SJCRH30 (cell line): ENCODE measurements around the gene NDUFV3. TPM values are rescaled to one million over a fixed set of nuclear protein-coding genes. Genes with fewer than 3 reads are reported as not detected.
A peak's percentile ranks its signal among the peaks of the same experiment; 100 is the strongest.
"Not testable (repeated sequence)": the region's sequence is repeated elsewhere in the genome, so short reads cannot be mapped to it uniquely, and the experiment has no call there.

ENCODE experiments used
- DNase-seq, 2 experiments: peaks; one replicate each; pipeline ENCODE4 v3.0.0-alpha.2; 2015 to 2020
- H3K27ac ChIP-seq: fragments of 250-450 bp; sonication (Bioruptor Pico); 2 replicates; pipeline ENCODE4 v1.5.1; 2020; ENCODE audit warnings: mild to moderate bottlenecking, moderate library complexity
- H3K27me3 ChIP-seq: fragments of 250-450 bp; sonication (Bioruptor Pico); 2 replicates; pipeline ENCODE4 v1.5.1; 2020; ENCODE audit warnings: mild to moderate bottlenecking, moderate library complexity
- H3K36me3 ChIP-seq: fragments of 250-450 bp; sonication (Bioruptor Pico); 2 replicates; pipeline ENCODE4 v1.5.1; 2020; ENCODE audit warnings: mild to moderate bottlenecking, moderate library complexity
- H3K4me1 ChIP-seq: fragments of 250-450 bp; sonication (Bioruptor Pico); 2 replicates; pipeline ENCODE4 v1.5.1; 2020; ENCODE audit warnings: mild to moderate bottlenecking, moderate library complexity
- H3K4me3 ChIP-seq: fragments of 250-450 bp; sonication (Bioruptor Pico); 2 replicates; pipeline ENCODE4 v1.5.1; 2020; ENCODE audit warnings: mild to moderate bottlenecking, moderate library complexity
- H3K9me3 ChIP-seq: fragments of 250-450 bp; sonication (Bioruptor Pico); replicated peaks from 2 replicates; pipeline ENCODE4 v1.5.1; 2020; ENCODE audit warnings: mild to moderate bottlenecking, moderate library complexity
- total RNA-seq: library from RNA; depleted of rRNA; stranded (reverse); fragments of >200 nt; shearing (Covaris generic); gene quantifications from 2 replicates; pipeline ENCODE4 v1.2.3, GENCODE V29; 2014

NDUFV3 gene
- total RNA-seq, 1 experiment from 2014 or later = 27.8 TPM

DNA sequence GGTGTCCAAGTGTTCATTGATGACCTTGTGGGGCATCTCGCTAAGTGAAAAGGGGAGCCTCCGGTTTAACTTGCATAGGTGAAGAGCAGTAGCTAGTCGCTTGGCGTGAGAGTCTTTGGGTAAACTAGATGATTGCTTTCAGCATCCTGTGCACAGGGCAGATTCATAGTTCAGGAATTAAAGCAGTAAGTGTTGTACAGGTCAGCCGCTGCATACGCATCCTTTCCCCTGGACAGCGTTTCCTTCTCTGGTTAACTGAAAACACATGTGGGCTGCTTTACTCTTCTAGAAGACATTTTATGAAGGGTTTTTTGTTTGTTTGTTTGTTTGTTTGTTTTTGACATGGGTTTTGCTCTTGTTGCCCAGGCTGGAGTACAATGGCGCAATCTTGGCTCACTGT, 12.1 kb downstream of the NDUFV3 start:
- H3K27me3 ChIP-seq = no peaks in the 10 kb centered on the region
- no peak for DNase-seq
- no peak overlapping the region for H3K27ac ChIP-seq
- H3K36me3 ChIP-seq = peaks cover 49% of the 10 kb centered on the region
- H3K4me1 ChIP-seq = no peaks in the 10 kb centered on the region
- H3K9me3 ChIP-seq = no peaks in the 10 kb centered on the region
- H3K4me3 ChIP-seq = no peak overlapping the region

DNA sequence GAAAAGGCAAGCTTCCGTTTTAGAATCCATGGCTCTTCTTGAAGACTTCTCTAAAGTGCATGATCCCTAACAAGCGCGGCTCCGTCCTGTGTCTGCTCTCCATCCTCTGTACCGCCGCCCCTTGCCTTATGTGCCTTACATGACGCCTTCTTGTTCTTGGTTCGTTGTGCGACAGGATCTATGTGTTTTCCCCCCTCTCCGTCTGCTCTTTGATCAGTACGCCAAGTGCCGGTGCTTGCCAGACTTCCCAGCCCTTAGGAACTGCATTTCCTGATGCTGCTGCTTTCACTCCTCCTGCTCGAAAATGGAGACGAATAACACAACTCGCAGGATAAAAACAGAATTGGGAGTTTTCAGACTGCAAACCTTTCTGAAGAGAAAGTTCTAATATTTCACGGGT, 13.1 kb downstream of the NDUFV3 start:
- Histone ChIP-seq H3K27me3 (no peaks in the 10 kb centered on the region), H3K9me3 (no peaks in the 10 kb centered on the region), H3K27ac (no peak overlapping the region), H3K4me3 (no peak overlapping the region), H3K4me1 (no peaks in the 10 kb centered on the region), H3K36me3 (peaks cover 49% of the 10 kb centered on the region)
- no peak for DNase-seq

DNA sequence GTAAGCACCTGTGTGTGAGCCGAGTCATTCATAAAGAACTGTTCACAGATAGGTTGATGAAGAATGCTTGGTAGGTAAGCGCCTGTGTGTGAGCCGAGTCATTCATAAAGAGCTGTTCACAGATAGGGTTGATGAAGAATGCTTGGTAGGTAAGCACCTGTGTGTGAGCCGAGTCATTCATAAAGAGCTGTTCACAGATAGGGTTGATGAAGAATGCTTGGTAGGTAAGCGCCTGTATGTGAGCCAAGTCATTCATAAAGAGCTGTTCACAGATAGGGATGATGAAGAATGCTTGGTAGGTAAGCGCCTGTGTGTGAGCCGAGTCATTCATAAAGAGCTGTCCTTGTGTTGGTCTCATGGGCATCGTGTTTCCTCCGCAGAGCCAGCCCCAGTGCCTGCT, 15.4 kb downstream of the NDUFV3 start:
- H3K9me3 ChIP-seq = not testable (repeated sequence)
- H3K36me3 ChIP-seq = peaks cover 48% of the 10 kb centered on the region

DNA sequence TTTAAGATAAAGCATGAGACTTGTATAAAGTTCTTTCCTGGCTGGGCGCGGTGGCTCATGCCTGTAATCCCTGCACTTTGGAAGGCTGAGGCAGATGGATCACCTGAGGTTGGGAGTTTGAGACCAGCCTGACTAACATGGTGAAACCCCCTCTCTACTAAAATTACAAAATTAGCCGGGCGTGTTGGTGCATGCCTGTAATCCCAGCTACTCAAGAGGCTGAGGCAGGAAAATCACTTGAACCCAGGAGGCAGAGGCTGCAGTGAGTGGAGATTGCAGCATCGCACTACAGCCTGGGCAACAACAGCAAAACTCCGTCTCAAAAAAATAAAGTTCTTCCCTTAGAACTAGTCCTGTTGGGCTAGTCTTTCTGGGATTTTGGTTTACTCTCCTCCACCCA, 18.8 kb downstream of the NDUFV3 start:
- not testable (repeated sequence) for H3K4me1 ChIP-seq, H3K27ac ChIP-seq, H3K4me3 ChIP-seq, H3K27me3 ChIP-seq, DNase-seq, H3K9me3 ChIP-seq
- H3K36me3 ChIP-seq = peaks cover 24% of the 10 kb centered on the region

More for the DNA sequence above, 15.4 kb downstream of the NDUFV3 start:
- not testable (repeated sequence) for H3K27me3 ChIP-seq, H3K4me3 ChIP-seq, H3K27ac ChIP-seq, DNase-seq, H3K4me1 ChIP-seq

DNA sequence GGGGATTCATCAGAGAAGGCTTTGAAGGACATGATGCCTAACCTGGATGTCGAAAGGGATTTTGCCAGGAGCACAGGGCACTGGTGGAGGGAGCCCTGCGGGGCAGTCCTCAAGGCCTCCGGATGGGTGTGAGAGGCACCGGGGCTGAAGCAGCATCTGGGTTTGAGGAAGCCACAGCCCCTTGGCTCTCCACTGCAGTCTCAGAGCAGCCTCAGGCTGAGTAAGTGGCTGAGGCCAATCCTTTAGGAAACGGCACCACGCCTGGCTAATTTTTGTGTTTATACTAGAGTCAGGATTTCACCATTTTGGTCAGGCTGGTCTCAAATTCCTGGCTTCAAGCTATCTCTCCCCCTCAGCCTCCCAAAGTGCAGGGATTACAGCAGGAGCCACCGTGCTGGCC, 20.4 kb downstream of the NDUFV3 start:
- H3K4me1 ChIP-seq = no peaks in the 10 kb centered on the region
- H3K4me3 ChIP-seq = no peak overlapping the region
- no peak for DNase-seq
- no peaks in the 10 kb centered on the region for H3K27me3 ChIP-seq
- peaks cover 23% of the 10 kb centered on the region for H3K36me3 ChIP-seq
- no peaks in the 10 kb centered on the region for H3K9me3 ChIP-seq
- no peak overlapping the region for H3K27ac ChIP-seq

DNA sequence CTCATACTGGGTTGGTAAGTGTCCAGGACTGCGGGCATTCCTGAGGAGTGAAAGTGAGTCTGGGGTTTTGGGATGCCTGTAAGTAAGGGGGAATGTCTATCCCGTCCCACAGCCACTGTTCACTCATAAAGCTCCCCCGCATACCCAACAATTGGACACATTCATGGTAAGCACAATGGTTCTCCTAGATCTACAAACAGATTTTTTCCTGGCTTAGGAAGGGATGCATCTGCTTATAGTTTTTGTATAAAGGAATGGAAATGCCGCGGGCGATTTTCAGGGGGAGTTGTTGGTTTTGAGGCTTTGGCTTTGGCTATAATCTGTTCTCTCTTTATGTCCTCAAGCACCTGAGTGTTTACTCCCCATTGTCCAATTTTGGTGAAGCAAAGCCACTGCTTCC, 25.2 kb downstream of the NDUFV3 start:
- no peaks in the 10 kb centered on the region for H3K36me3 ChIP-seq
- no peak for DNase-seq
- no peaks in the 10 kb centered on the region for H3K27me3 ChIP-seq
- no peaks in the 10 kb centered on the region for H3K9me3 ChIP-seq
- no peak overlapping the region for H3K27ac ChIP-seq
- H3K4me1 ChIP-seq = no peaks in the 10 kb centered on the region
- no peak overlapping the region for H3K4me3 ChIP-seq

DNA sequence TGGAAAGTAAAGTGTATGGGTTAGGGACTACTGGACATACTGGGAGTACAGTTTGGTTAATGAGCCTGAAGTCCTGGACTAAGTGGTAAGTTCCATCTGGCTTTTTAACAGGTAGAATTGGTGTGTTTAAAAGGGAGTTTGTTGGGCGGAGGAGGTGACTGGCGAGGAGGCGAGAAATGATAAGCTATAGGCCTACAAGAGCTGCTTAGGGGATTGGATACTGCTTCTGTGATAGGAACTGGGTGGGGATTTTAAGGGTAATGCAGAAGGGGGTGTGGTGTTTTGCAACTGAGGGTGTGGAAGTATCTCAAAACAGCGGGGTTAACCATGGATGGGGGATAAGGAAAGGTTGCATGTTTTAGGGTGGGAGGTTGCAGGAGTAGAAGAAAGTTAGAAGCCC, 28.8 kb downstream of the NDUFV3 start:
- H3K4me1 ChIP-seq = peaks cover 3% of the 10 kb centered on the region; the same call in 1 of the 2 replicates
- H3K27me3 ChIP-seq = no peaks in the 10 kb centered on the region
- H3K36me3 ChIP-seq = no peaks in the 10 kb centered on the region
- H3K27ac ChIP-seq = no peak overlapping the region
- no peak for DNase-seq
- no peak overlapping the region for H3K4me3 ChIP-seq
- no peaks in the 10 kb centered on the region for H3K9me3 ChIP-seq

DNA sequence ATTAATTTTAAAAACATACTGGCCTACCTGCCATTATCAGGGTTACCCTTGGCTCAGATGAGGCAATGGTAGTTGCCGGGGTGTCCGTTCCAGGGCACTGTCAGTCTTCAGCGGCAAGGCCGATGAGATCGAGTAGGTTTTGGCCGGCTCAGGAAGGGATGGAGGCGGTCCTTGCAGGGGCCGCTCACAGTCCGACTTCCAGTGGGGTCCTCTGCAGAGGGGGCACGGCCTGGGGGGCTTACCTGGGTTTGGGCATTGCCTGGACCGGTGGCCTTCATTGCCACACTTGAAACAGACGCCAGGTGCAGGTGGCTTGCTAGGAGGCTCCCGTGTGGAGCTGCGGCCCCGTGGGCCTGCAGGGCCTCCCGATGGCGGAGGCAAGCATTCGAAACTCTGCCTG, 29.8 kb downstream of the NDUFV3 start:
- no peaks in the 10 kb centered on the region for H3K36me3 ChIP-seq
- H3K27me3 ChIP-seq = no peaks in the 10 kb centered on the region
- no peak overlapping the region for H3K27ac ChIP-seq
- H3K4me1 ChIP-seq = peaks cover 3% of the 10 kb centered on the region; the same call in 1 of the 2 replicates
- no peak overlapping the region for H3K4me3 ChIP-seq
- no peak for DNase-seq
- H3K9me3 ChIP-seq = no peaks in the 10 kb centered on the region

DNA sequence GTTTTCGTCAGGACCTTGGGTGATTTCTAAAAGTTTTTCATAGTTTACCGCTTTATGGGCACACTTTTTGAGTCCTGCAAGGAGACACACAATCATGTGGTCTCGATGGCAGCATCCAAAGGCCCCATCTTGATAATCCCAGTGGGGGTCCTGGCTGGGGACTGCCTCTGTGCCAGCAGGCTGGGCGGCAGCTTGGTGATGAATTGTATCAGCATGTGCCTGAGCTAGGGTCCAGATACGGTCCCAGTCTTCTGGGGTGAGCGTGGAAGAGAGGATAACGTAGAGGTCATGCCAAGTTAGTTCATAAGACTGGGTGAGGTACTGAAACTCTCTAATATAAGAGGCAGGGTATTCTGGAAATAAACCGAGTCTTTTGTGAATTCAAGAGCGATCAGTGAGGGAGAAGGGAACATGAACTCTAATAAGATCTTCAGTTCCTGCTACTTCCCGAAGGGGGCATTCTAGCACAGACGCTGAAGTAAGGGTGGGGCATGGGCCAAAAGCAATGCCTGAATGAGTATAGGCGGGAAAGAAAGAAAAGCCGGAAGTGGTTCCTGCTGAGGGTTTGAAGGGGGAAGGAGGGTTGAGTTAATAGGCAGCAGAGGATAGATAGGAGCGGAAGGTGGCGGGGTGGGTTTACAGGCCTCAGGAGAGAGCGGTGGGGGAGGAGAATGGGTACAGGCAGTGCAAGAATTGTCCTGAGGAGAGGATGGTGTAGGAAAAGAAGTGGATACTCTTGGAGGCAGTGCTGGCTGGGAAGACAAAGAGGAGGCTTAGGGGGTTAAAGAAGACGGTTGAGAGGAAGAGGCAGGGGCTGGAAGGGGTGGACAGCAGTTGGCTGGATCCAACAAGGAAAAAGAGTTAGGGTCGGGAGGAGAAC, 30.7 kb downstream of the NDUFV3 start:
- H3K4me1 ChIP-seq = peaks cover 3% of the 10 kb centered on the region; the same call in 1 of the 2 replicates
- no peaks in the 10 kb centered on the region for H3K27me3 ChIP-seq
- H3K9me3 ChIP-seq = no peaks in the 10 kb centered on the region
- H3K4me3 ChIP-seq = no peak overlapping the region
- peak overlapping the region; percentile 23 for H3K27ac ChIP-seq
- peak; percentile 89 to 96 for DNase-seq
- H3K36me3 ChIP-seq = no peaks in the 10 kb centered on the region

DNA sequence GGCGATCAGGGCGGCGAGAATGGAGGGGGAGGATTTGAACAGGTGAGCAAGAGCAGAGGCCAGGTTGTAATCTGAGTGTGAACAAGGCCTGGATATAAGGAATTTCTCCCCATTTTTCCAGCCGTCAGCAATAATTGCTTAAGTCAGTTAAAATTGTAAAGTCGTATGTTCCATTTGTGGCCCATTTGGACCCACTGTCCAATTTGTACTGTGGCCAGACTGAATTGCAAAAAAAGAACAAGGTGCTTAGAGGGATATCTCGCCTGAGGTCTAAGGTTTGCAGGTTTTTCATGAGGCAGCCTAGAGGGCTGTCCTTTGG, 31.3 kb downstream of the NDUFV3 start:
- no peak overlapping the region for H3K4me3 ChIP-seq
- DNase-seq = no peak
- no peaks in the 10 kb centered on the region for H3K36me3 ChIP-seq
- H3K4me1 ChIP-seq = peaks cover 4% of the 10 kb centered on the region; the same call in 1 of the 2 replicates
- no peaks in the 10 kb centered on the region for H3K27me3 ChIP-seq
- H3K27ac ChIP-seq = peak overlapping the region; percentile 23
- H3K9me3 ChIP-seq = no peaks in the 10 kb centered on the region

DNA sequence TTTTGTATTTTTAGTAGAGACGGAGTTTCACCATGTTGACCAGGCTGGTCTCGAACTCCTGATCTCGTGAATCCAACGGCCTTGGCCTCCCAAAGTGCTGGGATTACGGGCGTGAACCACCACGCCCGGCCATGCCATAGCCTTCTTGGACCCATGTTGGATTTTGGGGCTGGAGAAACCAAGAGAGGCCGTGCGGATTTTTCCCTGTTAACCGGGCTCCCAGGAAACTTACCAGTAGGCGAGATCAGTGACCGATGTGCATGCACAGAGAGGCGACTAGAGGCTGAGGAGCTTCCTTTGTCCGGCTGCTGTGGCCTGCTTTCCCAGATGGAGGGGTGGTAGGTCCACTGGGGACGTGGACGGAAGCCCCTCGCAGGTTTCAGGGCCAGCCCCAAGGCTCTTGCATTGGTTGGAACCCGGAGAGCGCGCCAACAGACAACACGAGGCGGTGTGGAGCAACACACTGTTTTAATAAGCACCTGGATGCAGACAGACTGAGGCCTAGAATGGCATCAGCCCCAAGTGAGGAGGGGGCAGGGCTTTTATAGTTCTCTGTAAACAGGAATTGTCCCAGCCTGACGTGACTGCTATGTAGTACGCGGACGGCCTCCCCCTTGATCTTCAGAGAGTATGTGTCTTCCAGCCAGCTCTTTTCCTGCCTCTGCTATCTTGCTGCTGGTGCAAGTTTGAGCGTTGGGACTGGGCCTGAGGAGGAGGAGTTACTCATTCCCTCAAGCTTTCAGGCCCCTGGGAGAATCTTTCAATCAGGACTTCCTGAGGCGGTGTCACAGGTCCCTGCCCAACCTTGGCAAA, 32.2 kb downstream of the NDUFV3 start, which contains the start of gene ERVH48-1:
TSS of gene ERVH48-1 (minus strand) at position 517 of the 813 bp plus-strand sequence. CDS start 6,624 bp downstream, outside the sequence.
- no peak within 1 kb of the TSS for H3K4me3 ChIP-seq
- no peak for DNase-seq
- H3K36me3 ChIP-seq = no peaks in the 10 kb centered on the region
- no peaks in the 10 kb centered on the region for H3K9me3 ChIP-seq
- H3K27ac ChIP-seq = no peak within 1 kb of the TSS
- H3K27me3 ChIP-seq = no peaks in the 10 kb centered on the region
- H3K4me1 ChIP-seq = peaks cover 10% of the 10 kb centered on the region; the same call in 1 of the 2 replicates

DNA sequence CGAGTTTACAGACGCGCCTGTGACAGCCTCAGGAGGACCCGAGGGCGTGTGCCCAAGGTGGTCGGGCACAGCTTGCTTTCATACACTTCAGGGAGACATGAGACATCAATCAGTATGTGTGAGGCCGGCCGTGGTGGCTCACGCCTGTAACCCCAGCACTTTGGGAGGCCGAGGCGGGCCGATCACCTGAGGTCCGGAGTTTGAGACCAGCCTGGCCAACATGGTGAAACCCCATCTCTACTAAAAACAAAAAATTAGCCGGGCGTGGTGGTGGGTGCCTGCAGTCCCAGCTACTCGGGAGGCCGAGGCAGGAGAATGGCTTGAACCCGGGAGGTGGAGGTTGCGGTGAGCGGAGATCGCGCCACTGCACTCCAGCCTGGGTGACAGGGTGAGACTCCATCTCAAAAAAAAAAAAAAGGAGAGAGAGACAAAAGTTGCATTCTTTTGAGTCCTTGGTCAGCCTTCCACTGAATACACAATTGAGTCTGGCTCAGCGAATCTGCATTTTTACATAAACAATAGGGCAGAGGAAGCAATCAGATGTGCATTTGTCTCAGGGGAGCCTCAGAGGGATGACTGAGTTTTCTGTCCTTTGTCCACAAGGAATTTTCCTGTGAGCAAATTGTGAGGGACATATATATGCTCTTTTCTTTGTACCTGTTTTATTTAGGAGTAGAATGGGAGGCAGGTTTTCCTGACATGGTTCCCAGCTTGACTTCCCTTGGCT, 34.5 kb downstream of the NDUFV3 start:
- not testable (repeated sequence) for H3K27ac ChIP-seq, DNase-seq, H3K27me3 ChIP-seq, H3K9me3 ChIP-seq, H3K4me1 ChIP-seq, H3K36me3 ChIP-seq, H3K4me3 ChIP-seq

DNA sequence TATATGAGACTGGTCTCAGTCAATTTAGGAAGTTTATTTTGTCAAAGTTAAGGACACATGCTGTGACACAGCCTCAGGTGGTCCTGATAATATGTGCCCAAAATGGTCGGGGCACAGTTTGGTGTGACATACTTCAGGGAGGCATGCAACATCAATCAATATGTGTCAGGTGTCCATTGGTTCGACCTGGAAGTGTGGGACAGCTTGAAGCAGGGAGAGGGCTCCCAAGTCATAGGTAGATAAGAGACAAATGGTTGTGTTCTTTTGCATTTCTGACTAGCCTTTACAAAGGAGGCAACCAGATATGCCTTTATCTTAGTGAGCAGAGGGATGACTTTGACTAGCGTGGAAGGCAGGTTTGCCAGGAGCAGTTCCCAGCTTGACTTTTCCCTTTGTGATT, 36.9 kb downstream of the NDUFV3 start:
- DNase-seq = peak in 1 of 2 experiments; percentile 19
- Histone ChIP-seq H3K4me3 (no peak overlapping the region), H3K27ac (no peak overlapping the region; the same call in 1 of the 2 replicates), H3K36me3 (no peaks in the 10 kb centered on the region), H3K27me3 (no peaks in the 10 kb centered on the region), H3K9me3 (no peaks in the 10 kb centered on the region), H3K4me1 (peaks cover 6% of the 10 kb centered on the region; the same call in 1 of the 2 replicates)

DNA sequence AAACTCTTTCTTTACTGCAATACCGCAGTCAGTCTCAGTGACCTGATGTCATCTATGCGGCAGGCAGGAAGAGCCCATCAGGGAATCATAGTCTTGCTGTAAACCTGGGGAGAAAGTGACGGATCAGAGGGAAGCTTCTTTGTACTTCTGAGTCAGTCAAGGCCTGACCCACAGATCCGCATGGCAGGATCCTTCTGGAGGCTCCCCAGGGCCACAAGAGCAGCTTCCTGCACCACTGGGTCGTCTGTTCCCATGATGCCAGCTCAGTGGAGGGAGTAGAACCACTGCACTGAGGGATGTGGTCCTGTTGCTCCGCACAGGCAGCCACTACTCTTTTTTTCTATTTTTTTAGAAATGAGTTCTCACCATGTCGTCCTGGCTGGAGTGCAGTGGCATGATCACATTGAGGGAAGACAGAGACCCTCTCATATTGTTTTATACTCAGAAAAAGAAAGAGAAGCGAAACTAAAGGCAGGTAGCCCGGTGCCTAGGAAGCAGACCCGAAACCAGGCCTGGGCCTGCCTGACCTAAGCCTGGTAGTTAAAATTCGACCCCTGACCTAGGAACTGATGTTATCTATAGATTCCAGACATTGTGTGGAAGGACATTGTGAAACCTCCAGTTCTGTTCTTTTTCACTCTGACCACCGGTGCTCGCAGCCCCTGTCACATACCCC, 38.6 kb downstream of the NDUFV3 start:
- Histone ChIP-seq H3K4me3 (no peak overlapping the region), H3K4me1 (peaks cover 6% of the 10 kb centered on the region; the same call in 1 of the 2 replicates), H3K9me3 (no peaks in the 10 kb centered on the region), H3K36me3 (no peaks in the 10 kb centered on the region), H3K27ac (no peak overlapping the region), H3K27me3 (no peaks in the 10 kb centered on the region)
- DNase-seq = no peak
